GM21515 (cell line): ENCODE measurements around the gene APOD.

Source experiments
- ATAC-seq: cut with Tn5 transposase; IDR thresholded peaks from one replicate; pipeline ENCODE4 v1.9.1; 2021; ENCODE audit not compliant: unreplicated experiment

Gene APOD

DNA sequence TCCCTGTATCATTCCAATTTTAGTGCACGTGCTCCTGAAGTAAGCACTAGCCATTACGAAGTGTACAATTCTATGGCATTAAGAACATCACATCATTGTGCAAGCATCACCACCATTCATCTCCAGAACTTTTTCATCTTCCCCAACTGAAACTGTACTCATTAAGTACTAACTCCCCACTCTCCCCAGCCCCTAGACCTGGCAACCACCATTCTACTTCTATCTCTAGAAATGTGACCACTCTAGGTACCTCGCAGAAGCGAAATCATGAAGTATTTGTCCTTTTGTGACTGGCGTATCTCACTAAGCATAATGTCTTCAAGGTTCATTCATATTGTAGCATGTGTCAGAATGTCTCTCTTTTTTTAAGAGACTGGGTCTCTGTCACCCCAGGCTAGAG, 52.1 kb downstream of the APOD start:
- no peak for ATAC-seq

DNA sequence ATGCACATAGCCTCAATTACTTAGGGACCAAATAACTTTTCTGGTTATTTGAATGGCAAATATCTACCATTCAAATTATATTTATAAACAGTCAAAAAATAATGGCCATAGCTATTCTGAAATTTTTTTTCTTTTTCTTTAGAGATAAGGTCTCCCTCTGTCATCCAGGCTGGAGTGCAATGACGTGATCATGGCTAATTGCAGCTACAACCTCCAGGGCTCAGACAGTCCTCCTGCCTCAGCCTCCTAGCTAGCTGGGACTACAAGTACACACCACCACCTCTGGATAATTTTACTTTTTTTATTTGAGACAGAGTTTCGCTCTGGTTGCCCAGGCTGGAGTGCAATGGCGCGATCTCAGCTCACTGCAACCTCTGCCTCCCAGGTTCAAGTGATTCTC, 57.2 kb downstream of the APOD start:
- no peak for ATAC-seq

DNA sequence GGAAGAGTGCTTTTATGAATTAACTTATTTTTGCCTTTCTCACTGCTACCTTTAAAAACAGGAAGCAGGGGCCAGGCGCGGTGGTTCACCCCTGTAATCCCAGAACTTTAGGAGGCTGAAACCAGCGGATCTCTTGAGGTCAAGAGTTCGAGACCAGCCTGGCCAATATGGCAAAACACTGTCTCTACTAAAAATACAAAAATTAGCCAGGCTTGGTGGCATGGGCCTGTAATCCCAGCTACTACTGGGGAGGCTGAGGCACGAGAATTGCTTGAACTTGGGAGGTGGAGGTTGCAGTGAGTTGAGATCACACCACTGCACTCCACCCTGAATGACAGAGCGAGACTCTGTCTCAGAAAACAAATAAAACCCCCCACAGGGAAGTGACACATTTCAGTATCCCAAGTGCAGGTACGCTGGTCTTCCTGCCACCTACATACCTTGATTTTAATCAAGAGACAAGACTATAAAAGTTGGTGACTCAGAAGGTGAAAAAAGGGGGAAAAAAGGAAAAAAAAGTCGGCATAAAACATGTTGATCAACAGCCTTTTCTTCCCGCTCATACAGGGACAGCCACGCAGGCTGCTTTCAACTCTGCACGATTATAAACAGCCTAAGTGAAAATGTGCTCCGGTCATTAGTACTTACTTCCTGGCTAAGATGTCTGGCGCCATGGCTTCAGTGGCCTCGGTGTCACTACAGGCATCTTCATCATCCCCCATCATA, 59.4 kb downstream of the APOD start:
- ATAC-seq = no peak

DNA sequence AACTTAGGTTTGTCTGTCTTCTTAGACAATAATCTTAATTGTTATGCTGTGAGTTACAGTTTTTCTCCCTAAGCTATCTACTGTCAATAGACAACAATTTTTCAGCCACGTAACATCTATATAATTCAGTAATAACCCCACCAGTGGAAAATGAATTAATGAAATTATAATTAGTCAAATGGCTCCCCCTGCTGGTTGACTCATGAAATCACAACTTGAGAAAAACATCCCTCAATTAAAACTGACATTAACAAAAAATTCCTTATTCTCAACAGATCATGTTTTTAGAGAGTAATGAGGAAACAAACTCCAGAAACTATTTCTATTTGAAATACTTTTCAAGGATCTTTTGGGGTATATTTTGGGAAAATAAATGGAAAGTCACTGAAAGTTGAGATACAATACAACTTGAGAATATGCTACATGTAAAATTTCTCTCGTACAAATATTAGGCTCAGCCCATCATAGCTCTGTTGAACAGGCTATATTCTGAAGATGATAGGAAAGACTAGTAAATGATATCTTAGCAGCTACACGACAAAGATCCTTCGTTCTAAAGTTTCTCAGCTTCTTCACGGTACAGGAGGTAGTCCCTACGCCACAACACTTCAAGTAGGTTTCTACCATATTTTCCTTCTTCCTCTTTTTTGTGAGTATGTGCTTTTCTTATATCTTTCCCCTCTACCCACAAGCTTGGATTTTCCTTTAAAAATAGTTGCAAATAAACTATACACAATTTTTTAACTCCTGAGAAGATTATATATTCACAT, 61.3 kb downstream of the APOD start:
- no peak for ATAC-seq
